HEK293 (cell line): ENCODE results near the gene TRIM8.
A peak's percentile ranks its signal among the peaks of the same experiment; 100 is the strongest.

Source experiments
- CTCF ChIA-PET: fragments of 350-600 bp; formaldehyde crosslinking; extraction: SDS; loops from one replicate; lab custom pipeline; 2021; ENCODE audit warnings: antibody characterized with exemption; lab: Yijun Ruan, JAX
- POLR2A ChIA-PET: fragments of 300-600 bp; formaldehyde crosslinking; extraction: SDS; loops from one replicate; lab custom pipeline; 2020; ENCODE audit warnings: antibody characterized with exemption, inconsistent platforms; lab: Yijun Ruan, JAX
- H3K27ac ChIP-seq: fragments of 200-500 bp; sonication (Bioruptor generic); 2 replicates; pipeline ENCODE4 v1.5.1; 2014; ENCODE audit warnings: low read depth, low read length, control low read depth, inconsistent platforms; ENCODE audit errors: extremely low read depth
- H3K36me3 ChIP-seq, 2 experiments: fragments of 200-500 bp in 1 of 2; sonication (Bioruptor generic) in 1 of 2; 1 replicate in 1 of 2; 2 replicates in 1 of 2; pipeline ENCODE4 v1.5.1; 2014 to 2017; ENCODE audit warnings: inconsistent platforms in 2 of 2, low read length in 2 of 2; ENCODE audit not compliant: control insufficient read depth in 2 of 2, insufficient read depth in 1 of 2
- H3K4me1 ChIP-seq: fragments of 200-500 bp; sonication (Bioruptor generic); 2 replicates; pipeline ENCODE4 v1.5.1; 2014; ENCODE audit warnings: mild to moderate bottlenecking, low read length, inconsistent platforms; ENCODE audit not compliant: control insufficient read depth, insufficient read depth
- H3K4me3 ChIP-seq: 2 replicates; pipeline ENCODE4 v1.5.1; 2011; ENCODE audit warnings: low read depth, mild to moderate bottlenecking, control low read depth, low read length, moderate library complexity
- H3K9me3 ChIP-seq: fragments of 200-500 bp; sonication (Bioruptor generic); 2 replicates; pipeline ENCODE4 v1.5.1; 2014; ENCODE audit warnings: low read depth, low read length, inconsistent platforms; ENCODE audit not compliant: control insufficient read depth, insufficient read depth
- HOXD13 ChIP-seq: sonication (generic); formaldehyde crosslinking; IDR thresholded peaks from 2 replicates; pipeline ENCODE4 v1.8.0; 2022; ENCODE audit warnings: missing genetic modification reagents, borderline replicate concordance
- PRDM1 ChIP-seq: fragments of 450-650 bp; formaldehyde crosslinking; IDR thresholded peaks from 2 replicates; pipeline ENCODE4; 2016; ENCODE audit warnings: missing biosample characterization, missing genetic modification characterization
- RBAK ChIP-seq: fragments of 450-650 bp; formaldehyde crosslinking; IDR thresholded peaks from 2 replicates; pipeline ENCODE4 v1.5.1; 2016; ENCODE audit warnings: missing biosample characterization, missing genetic modification characterization
- SCRT2 ChIP-seq: fragments of 450-650 bp; formaldehyde crosslinking; IDR thresholded peaks from 2 replicates; pipeline ENCODE4 v1.5.1; 2016; ENCODE audit warnings: missing biosample characterization, missing genetic modification characterization
- SP7 ChIP-seq: fragments of 450-650 bp; formaldehyde crosslinking; IDR thresholded peaks from 2 replicates; pipeline ENCODE4 v1.5.1; 2016; ENCODE audit warnings: missing biosample characterization, missing genetic modification characterization
- ZEB2 ChIP-seq: fragments of 450-650 bp; formaldehyde crosslinking; IDR thresholded peaks from 2 replicates; pipeline ENCODE4 v1.5.1; 2016; ENCODE audit warnings: missing biosample characterization, missing genetic modification characterization
- ZFHX2 ChIP-seq: fragments of 450-650 bp; formaldehyde crosslinking; conservative IDR thresholded peaks from 2 replicates; pipeline ENCODE4 v1.5.1; 2016; ENCODE audit warnings: missing biosample characterization, missing genetic modification characterization
- ZIC2 ChIP-seq: fragments of 450-650 bp; formaldehyde crosslinking; IDR thresholded peaks from 2 replicates; pipeline ENCODE4 v1.5.1; 2016; ENCODE audit warnings: missing biosample characterization, missing genetic modification characterization
- ZNF121 ChIP-seq: fragments of 450-650 bp; formaldehyde crosslinking; IDR thresholded peaks from 2 replicates; pipeline ENCODE4 v1.5.1; 2016; ENCODE audit warnings: missing biosample characterization, missing genetic modification characterization
- ZNF155 ChIP-seq: fragments of 450-650 bp; formaldehyde crosslinking; IDR thresholded peaks from 2 replicates; pipeline ENCODE4 v1.5.1; 2016; ENCODE audit warnings: missing biosample characterization, missing genetic modification characterization
- ZNF211 ChIP-seq: fragments of 450-650 bp; formaldehyde crosslinking; IDR thresholded peaks from 2 replicates; pipeline ENCODE4 v1.5.1; 2016; ENCODE audit warnings: low read depth, missing biosample characterization, missing genetic modification characterization
- ZNF341 ChIP-seq: fragments of 450-650 bp; formaldehyde crosslinking; IDR thresholded peaks from 2 replicates; pipeline ENCODE4; 2016; ENCODE audit warnings: low read depth, missing biosample characterization, missing genetic modification characterization
- ZNF350 ChIP-seq: fragments of 450-650 bp; formaldehyde crosslinking; IDR thresholded peaks from 2 replicates; pipeline ENCODE4 v1.5.0; 2017; ENCODE audit warnings: missing biosample characterization, mild to moderate bottlenecking, missing genetic modification characterization
- ZNF423 ChIP-seq: fragments of 450-650 bp; formaldehyde crosslinking; IDR thresholded peaks from 2 replicates; pipeline ENCODE4 v1.5.1; 2016; ENCODE audit warnings: missing biosample characterization, missing genetic modification characterization
- ZNF426 ChIP-seq: fragments of 450-650 bp; formaldehyde crosslinking; IDR thresholded peaks from 2 replicates; pipeline ENCODE4 v1.5.1; 2017; ENCODE audit warnings: missing biosample characterization, missing genetic modification characterization, mild to moderate bottlenecking, inconsistent platforms, moderate library complexity
- ZNF48 ChIP-seq: fragments of 450-650 bp; formaldehyde crosslinking; IDR thresholded peaks from 2 replicates; pipeline ENCODE4 v1.5.1; 2016; ENCODE audit warnings: missing biosample characterization, missing genetic modification characterization
- ZNF548 ChIP-seq: fragments of 450-650 bp; formaldehyde crosslinking; IDR thresholded peaks from 2 replicates; pipeline ENCODE4 v1.5.1; 2016; ENCODE audit warnings: missing biosample characterization, missing genetic modification characterization
- ZNF561 ChIP-seq: fragments of 450-650 bp; IDR thresholded peaks from 2 replicates; pipeline ENCODE4 v1.5.1; 2018; ENCODE audit warnings: missing biosample characterization, missing genetic modification characterization, borderline replicate concordance
- ZNF571 ChIP-seq: fragments of 450-650 bp; formaldehyde crosslinking; IDR thresholded peaks from 2 replicates; pipeline ENCODE4 v1.5.0; 2017; ENCODE audit warnings: missing biosample characterization, missing genetic modification characterization
- ZNF623 ChIP-seq: fragments of 450-650 bp; formaldehyde crosslinking; IDR thresholded peaks from 2 replicates; pipeline ENCODE4 v1.5.1; 2016; ENCODE audit warnings: missing biosample characterization, missing genetic modification characterization
- ZNF670 ChIP-seq: fragments of 450-650 bp; formaldehyde crosslinking; IDR thresholded peaks from 2 replicates; pipeline ENCODE4 v1.5.1; 2016; ENCODE audit warnings: missing biosample characterization, missing genetic modification characterization, low read depth
- ZNF76 ChIP-seq: fragments of 450-650 bp; formaldehyde crosslinking; IDR thresholded peaks from 2 replicates; pipeline ENCODE4; 2016; ENCODE audit warnings: low read depth, missing biosample characterization, missing genetic modification characterization, borderline replicate concordance
- ZNF777 ChIP-seq: fragments of 450-650 bp; formaldehyde crosslinking; IDR thresholded peaks from 2 replicates; pipeline ENCODE4 v1.5.1; 2017; ENCODE audit warnings: missing biosample characterization, missing genetic modification characterization, borderline replicate concordance
- ZSCAN30 ChIP-seq: fragments of 450-650 bp; IDR thresholded peaks from 2 replicates; pipeline ENCODE4 v1.5.1; 2018; ENCODE audit warnings: missing biosample characterization, mild to moderate bottlenecking, missing genetic modification characterization, moderate library complexity
- TF ChIP-seq, protein P1 (sequence below): fragments of 450-650 bp; formaldehyde crosslinking; IDR thresholded peaks from 2 replicates; pipeline ENCODE4 v1.5.1; 2016; ENCODE audit warnings: missing biosample characterization, missing genetic modification characterization
- TF ChIP-seq, protein P2 (sequence below): fragments of 450-650 bp; formaldehyde crosslinking; IDR thresholded peaks from 2 replicates; pipeline ENCODE4 v1.5.1; 2016; ENCODE audit warnings: missing biosample characterization, missing genetic modification characterization
- TF ChIP-seq, protein P3 (sequence below): fragments of 450-650 bp; formaldehyde crosslinking; IDR thresholded peaks from 2 replicates; pipeline ENCODE4 v1.5.1; 2017; ENCODE audit warnings: missing biosample characterization, missing genetic modification characterization
- TF ChIP-seq, protein P4 (sequence below): fragments of 450-650 bp; formaldehyde crosslinking; IDR thresholded peaks from 2 replicates; pipeline ENCODE4 v1.5.1; 2016; ENCODE audit warnings: missing biosample characterization, missing genetic modification characterization
- TF ChIP-seq, protein P5 (sequence below): fragments of 450-650 bp; formaldehyde crosslinking; IDR thresholded peaks from 2 replicates; pipeline ENCODE4 v1.5.1; 2016; ENCODE audit warnings: missing biosample characterization, missing genetic modification characterization

TRIM8 gene

DNA sequence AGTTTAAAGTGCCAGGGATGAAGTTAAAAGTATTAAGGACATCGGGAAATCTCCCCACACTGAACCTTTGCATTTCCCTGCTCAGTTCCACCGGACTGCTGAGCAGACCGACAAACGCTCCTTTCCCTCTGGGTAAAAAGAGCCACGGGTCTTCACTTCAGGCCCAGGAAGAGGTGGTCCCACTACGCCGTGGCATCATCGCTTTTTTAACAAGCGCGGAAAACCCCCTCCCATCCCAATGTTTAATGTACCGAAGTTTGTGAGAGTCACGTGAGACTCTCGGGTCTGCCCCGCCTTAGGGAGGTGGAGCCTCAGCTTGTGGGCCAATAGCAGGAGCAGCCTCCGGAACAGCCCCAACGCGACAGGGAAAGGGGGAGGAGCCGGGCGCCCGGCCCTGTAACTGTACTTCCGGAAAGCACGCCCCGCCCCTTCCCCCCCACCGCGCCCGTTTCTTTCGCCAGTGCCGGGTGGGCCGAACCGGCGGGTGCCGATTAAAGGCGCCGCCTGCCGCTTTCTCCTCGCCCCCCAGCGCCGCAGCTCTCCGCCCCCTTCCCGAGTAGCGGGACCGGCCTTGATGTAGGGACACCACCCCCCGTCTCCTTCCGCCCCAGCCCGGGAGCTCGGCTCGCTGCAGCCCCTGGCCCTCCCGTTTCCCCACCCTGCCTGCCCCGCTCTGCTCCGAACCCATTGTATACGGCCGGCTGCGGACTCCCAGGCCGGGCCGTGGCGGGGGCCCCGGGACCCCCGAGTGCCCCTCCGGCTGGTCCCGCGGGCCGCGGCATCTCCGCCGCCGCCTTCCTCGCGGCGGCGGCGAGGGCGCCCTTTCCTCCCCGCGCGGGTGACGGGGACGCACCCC lies 2.2 kb upstream of the TRIM8 start (continued):
- peak; percentile 49 for TF ChIP-seq SP7 (tag by site-specific recombination)
- TF ChIP-seq ZNF571 (tag by site-specific recombination) = no peak
- TF ChIP-seq ZNF350 (tag by site-specific recombination) = no peak
- peak; percentile 83 for TF ChIP-seq ZIC2 (tag by site-specific recombination)
- TF ChIP-seq, protein P1, sequence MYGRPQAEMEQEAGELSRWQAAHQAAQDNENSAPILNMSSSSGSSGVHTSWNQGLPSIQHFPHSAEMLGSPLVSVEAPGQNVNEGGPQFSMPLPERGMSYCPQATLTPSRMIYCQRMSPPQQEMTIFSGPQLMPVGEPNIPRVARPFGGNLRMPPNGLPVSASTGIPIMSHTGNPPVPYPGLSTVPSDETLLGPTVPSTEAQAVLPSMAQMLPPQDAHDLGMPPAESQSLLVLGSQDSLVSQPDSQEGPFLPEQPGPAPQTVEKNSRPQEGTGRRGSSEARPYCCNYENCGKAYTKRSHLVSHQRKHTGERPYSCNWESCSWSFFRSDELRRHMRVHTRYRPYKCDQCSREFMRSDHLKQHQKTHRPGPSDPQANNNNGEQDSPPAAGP (tag by site-specific recombination) = peak; percentile 70
- TF ChIP-seq ZNF155 = no peak
- TF ChIP-seq ZEB2 (tag by site-specific recombination) = peak; percentile 80
- no peak for TF ChIP-seq RBAK (tag by site-specific recombination)
- no peak for TF ChIP-seq ZNF670
- TF ChIP-seq, protein P2, sequence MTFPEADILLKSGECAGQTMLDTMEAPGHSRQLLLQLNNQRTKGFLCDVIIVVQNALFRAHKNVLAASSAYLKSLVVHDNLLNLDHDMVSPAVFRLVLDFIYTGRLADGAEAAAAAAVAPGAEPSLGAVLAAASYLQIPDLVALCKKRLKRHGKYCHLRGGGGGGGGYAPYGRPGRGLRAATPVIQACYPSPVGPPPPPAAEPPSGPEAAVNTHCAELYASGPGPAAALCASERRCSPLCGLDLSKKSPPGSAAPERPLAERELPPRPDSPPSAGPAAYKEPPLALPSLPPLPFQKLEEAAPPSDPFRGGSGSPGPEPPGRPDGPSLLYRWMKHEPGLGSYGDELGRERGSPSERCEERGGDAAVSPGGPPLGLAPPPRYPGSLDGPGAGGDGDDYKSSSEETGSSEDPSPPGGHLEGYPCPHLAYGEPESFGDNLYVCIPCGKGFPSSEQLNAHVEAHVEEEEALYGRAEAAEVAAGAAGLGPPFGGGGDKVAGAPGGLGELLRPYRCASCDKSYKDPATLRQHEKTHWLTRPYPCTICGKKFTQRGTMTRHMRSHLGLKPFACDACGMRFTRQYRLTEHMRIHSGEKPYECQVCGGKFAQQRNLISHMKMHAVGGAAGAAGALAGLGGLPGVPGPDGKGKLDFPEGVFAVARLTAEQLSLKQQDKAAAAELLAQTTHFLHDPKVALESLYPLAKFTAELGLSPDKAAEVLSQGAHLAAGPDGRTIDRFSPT (tag by site-specific recombination) = peak; percentile 92
- TF ChIP-seq ZFHX2 = 0 out of 2 replicates have a peak, but pooled peaks have one; percentile 22
- TF ChIP-seq ZNF623 (tag by site-specific recombination) = no peak
- no peak for TF ChIP-seq ZNF548 (tag by site-specific recombination)
- TF ChIP-seq SCRT2 (tag by site-specific recombination) = no peak
- no peak for TF ChIP-seq HOXD13
- no peak for TF ChIP-seq ZNF211 (tag by site-specific recombination)
- TF ChIP-seq ZSCAN30 (tag by site-specific recombination) = peak; percentile 42; the same call in 1 of the 2 replicates
- no peak for TF ChIP-seq ZNF777 (tag by site-specific recombination)
- TF ChIP-seq ZNF341 = peak; percentile 86
- TF ChIP-seq, protein P3, sequence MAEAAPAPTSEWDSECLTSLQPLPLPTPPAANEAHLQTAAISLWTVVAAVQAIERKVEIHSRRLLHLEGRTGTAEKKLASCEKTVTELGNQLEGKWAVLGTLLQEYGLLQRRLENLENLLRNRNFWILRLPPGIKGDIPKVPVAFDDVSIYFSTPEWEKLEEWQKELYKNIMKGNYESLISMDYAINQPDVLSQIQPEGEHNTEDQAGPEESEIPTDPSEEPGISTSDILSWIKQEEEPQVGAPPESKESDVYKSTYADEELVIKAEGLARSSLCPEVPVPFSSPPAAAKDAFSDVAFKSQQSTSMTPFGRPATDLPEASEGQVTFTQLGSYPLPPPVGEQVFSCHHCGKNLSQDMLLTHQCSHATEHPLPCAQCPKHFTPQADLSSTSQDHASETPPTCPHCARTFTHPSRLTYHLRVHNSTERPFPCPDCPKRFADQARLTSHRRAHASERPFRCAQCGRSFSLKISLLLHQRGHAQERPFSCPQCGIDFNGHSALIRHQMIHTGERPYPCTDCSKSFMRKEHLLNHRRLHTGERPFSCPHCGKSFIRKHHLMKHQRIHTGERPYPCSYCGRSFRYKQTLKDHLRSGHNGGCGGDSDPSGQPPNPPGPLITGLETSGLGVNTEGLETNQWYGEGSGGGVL = peak; percentile 82
- TF ChIP-seq ZNF426 = no peak
- TF ChIP-seq ZNF561 (tag by site-specific recombination) = peak; percentile 22; the same call in 1 of the 2 replicates

DNA sequence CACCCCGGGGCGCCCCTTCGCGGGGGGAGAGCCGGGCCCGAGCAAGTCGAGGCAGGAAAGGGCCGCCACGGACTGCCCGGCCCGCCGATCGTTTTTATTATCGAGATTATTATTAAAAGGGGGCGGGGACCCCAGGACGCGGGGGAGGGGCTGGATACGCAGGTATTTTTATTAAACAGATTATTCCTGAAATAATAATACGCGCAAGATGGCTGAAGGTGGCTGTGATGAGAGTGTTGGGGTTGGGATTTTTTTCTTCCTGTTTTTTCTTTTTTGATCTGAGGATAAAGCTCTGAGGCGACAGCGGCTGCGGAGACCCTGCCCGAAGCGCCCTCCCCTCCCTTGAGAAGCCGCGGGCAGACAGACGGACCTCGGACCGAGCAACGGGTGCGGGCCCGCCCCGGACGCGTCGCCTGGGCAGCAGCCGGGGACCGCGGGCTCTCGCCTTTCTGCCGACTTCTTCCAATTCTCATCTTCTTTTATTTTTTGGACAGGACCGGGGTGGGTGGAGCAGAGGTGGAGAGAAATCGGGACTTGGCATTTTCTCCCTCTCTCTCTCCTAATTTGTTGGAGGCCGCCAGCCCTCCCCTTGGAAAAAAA lies 1.4 kb upstream of the TRIM8 start:
- H3K9me3 ChIP-seq = no peaks in the 10 kb centered on the region
- ChIA-PET CTCF (interaction anchor here (0.6 to 0.7 kb wide), 2 partner anchors 24 to 77 kb away, joined by 3 to 4 read pairs; no protein-coding TSS in a partner anchor), POLR2A (interaction anchor here (0.9 to 2.1 kb wide), 7 partner anchors 13 to 139 kb away, joined by 3 to 18 read pairs (median 6); partner anchors contain the start of genes ARL3, SFXN2 and SUFU)
- peaks cover 0 to 8% of the 10 kb centered on the region in 2 experiments; a peak in 1 of 3 replicates for H3K36me3 ChIP-seq
- H3K4me3 ChIP-seq = peak overlapping the region; percentile 69
- H3K4me1 ChIP-seq = peaks cover 12% of the 10 kb centered on the region
- H3K27ac ChIP-seq = peak overlapping the region; percentile 86
- TF ChIP-seq, protein P4, sequence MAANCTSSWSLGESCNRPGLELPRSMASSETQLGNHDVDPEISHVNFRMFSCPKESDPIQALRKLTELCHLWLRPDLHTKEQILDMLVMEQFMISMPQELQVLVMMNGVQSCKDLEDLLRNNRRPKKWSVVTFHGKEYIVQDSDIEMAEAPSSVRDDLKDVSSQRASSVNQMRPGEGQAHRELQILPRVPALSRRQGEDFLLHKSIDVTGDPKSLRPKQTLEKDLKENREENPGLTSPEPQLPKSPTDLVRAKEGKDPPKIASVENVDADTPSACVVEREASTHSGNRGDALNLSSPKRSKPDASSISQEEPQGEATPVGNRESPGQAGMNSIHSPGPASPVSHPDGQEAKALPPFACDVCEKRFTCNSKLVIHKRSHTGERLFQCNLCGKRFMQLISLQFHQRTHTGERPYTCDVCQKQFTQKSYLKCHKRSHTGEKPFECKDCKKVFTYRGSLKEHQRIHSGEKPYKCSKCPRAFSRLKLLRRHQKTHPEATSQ (tag by site-specific recombination) = no peak
- TF ChIP-seq, protein P5, sequence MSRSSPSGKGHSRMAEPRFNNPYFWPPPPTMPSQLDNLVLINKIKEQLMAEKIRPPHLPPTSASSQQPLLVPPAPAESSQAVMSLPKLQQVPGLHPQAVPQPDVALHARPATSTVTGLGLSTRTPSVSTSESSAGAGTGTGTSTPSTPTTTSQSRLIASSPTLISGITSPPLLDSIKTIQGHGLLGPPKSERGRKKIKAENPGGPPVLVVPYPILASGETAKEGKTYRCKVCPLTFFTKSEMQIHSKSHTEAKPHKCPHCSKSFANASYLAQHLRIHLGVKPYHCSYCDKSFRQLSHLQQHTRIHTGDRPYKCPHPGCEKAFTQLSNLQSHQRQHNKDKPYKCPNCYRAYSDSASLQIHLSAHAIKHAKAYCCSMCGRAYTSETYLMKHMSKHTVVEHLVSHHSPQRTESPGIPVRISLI (tag by site-specific recombination) = peak; percentile 84; the same call in 1 of the 2 replicates
- TF ChIP-seq ZNF121 (tag by site-specific recombination) = no peak
- TF ChIP-seq ZNF76 (tag by site-specific recombination) = no peak
- TF ChIP-seq ZNF48 (tag by site-specific recombination) = no peak
- no peak for TF ChIP-seq PRDM1
- TF ChIP-seq ZNF423 (tag by site-specific recombination) = no peak
